HG03342 (cell line): ENCODE measurements around the gene OR2T35.
"Not testable (repeated sequence)": the region's sequence is repeated elsewhere in the genome, so short reads cannot be mapped to it uniquely, and the experiment has no call there.

ENCODE experiments used
- ATAC-seq: cut with Tn5 transposase; IDR thresholded peaks from one replicate; pipeline ENCODE4 v1.9.1; 2021; ENCODE audit warnings: mild to moderate bottlenecking, moderate library complexity; ENCODE audit not compliant: unreplicated experiment

OR2T35 gene, protein sequence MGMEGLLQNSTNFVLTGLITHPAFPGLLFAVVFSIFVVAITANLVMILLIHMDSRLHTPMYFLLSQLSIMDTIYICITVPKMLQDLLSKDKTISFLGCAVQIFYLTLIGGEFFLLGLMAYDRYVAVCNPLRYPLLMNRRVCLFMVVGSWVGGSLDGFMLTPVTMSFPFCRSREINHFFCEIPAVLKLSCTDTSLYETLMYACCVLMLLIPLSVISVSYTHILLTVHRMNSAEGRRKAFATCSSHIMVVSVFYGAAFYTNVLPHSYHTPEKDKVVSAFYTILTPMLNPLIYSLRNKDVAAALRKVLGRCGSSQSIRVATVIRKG

GRCh38 chr1:248645178-248645577 lies at the start of gene OR2T35:
Gene OR2T35, minus strand, starts transcription at chr1:248645278. Its CDS starts 6,020 bp downstream, at chr1:248639258.
- not testable (repeated sequence) for ATAC-seq

DNA sequence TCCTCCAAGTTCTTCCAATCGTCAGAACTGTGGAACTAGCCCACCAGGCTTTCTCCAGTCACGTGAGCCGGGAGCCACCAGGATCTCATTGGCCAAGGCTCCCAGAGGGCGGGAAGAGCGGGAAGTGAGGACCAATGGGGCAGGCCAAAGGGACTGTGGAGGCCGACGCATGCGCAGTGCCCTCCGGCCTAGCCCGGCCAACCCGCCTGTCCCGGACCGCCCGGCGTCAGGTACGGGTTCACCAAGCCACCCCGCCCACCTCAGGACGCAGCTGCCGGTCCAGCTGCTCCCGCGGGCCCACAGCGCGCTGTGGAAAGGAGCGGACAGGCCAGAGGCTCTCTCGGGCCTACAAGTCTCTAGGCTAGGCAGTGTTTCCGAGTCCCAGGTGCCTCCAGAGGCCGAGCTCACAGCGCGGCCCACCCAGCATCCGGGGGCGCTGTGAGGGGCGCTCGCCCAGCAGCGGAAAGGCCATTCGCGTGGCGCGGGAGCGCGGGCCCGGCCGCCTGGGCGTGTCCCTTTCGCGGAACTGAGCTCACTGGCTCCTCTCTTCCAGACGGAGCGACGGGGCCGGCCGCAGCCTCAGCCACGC lies 46.6 kb upstream of the OR2T35 start:
- ATAC-seq: no peak

GRCh38 chr1:248688527-248689298 lies 43.6 kb upstream of the OR2T35 start:
- ATAC-seq: peak; percentile 77

DNA sequence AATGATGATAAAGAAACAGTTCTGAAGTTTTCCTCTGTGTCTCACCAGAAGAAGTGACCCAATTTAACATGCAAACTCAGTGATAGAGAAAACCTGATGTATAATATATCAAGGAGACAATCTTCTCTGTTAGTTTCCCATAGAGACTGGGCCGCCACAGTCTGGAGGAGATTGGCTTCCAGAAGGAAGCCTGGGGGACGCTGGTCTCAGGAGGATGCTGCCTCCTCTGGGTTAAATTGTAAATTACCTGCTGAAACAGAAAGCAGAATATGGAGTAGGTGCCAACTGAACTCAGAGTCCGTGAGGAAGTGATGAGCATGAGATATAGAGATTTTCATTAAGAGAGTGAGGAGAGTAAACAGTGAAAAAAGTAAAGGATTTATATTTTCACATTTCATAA lies 41.7 kb upstream of the OR2T35 start:
- ATAC-seq: peak; percentile 77

DNA sequence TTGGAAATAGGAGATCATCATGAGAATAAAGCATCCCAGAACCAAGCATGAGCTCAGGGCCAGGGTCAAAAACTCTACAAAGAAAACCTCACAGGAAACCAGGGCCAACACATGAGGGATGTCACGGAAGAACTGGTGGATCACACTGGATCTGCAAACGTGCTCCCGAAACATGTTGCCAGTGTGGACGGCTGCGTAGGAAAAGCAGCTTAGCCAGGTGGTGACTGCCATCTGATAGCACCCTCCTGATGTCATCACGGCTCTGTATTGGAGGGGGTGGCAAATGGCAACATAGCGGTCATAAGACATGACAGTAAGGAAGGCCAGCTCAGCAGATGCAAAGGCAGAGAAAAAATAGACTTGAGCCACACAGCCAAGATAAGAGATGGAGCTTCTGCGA lies 36.6 kb upstream of the OR2T35 start:
- no peak for ATAC-seq

DNA sequence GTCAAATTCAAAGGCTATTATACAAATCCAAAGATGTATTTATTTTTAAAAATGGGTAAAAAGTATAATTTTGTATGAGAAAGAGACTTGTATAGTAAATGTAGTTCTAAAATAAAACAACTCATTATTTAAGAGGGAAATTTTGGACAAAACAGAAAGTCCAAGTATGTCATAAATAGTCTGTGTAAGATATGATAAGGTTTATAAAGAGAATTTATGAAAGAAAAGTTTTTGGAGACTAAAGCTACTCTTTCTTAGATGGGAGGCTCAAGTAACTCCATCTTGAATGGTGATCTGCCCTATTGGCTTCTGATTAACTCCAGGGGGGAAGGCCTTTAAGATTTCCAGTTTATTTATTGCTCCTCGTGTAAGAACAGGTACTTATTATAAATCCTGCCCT lies 24.9 kb upstream of the OR2T35 start:
- ATAC-seq: no peak

- peak; percentile 98 for ATAC-seq
Observed at GRCh38 chr1:248663453-248664328, 18.6 kb upstream of the OR2T35 start.

- not testable (repeated sequence) for ATAC-seq
Observed at GRCh38 chr1:248656797-248657196, 11.7 kb upstream of the OR2T35 start.

- peak; percentile 48 for ATAC-seq
Observed at GRCh38 chr1:248655354-248655753, 10.3 kb upstream of the OR2T35 start, which contains the start of gene OR2T27. Gene OR2T27, minus strand, starts transcription at chr1:248655528. Its CDS starts 4,644 bp downstream, at chr1:248650884.

- ATAC-seq: not testable (repeated sequence)
Observed at GRCh38 chr1:248648770-248649536, 3.9 kb upstream of the OR2T35 start.

DNA sequence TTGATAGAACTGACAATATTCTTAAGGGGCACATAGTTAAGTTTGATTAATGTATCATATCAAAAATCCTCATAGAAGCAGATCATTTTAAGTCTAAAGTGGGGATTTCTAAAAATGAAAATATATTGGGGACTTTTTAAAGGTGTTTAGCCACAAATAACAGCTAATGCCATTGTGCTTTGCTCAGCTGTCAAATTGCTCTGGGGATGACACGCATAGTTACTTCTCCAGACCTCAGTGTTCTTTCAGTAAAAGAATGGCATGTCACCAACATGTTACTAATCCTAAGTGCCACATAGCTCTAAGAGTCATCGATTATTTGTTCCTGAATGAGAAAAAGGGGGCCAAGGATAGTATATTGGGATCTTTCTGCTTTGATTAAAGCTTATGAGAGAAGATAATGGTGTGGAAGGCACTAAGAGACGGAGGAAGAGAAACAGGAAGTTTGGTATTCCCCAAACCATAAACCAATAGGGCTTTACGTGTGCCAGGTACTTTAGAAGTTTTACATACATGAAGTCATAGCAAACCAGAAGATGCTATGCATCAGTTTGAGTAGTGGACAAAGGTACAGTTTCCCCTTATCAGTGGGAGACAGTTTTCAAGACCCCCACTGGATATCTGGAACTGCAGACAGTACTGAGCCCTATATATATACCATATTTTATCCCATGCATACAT lies 2.0 kb downstream of the OR2T35 start:
- peak; percentile 68 for ATAC-seq

DNA sequence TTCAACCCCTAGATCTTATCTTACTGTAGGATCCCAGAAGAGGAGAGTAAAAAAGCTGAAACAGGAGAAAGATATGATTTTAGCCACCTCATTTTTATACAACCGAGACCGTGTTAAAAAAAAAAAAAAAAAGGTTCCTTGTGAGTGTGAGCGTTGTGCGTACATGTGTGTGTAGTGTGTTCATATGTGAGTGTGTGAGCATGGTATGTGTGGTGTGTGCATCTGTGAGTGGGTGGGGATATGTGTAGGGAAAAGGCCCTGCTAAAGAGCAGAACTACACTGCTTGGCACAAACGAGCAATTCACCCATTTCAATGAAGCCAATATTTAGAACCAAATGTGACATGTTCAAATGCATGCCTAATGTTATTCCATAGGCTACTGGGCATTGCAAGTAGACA lies 3.5 kb downstream of the OR2T35 start:
- not testable (repeated sequence) for ATAC-seq

GRCh38 chr1:248640906-248641305 lies 4.2 kb downstream of the OR2T35 start:
- ATAC-seq: peak; percentile 32

DNA sequence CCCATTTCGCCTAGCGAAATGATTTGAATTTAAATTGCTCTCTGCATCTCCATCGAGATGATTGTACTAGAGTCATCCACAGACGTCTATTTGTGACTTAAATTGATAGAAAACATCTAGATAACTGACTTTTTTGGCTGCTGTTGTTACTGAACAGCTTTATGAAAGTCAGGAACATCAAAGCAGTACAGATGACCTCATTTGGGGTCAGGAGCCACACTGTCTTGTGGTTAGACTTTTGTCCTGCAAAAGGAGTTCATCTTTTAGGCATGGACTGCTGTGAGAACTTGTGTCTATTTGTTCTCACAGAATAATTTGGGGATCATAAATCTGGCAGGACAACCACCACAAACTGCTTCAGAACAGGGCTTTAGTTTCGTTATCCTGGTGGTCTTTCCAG lies 5.4 kb downstream of the OR2T35 start:
- ATAC-seq: peak; percentile 31

GRCh38 chr1:248636612-248637011 lies 8.5 kb downstream of the OR2T35 start:
- not testable (repeated sequence) for ATAC-seq

- ATAC-seq: not testable (repeated sequence)
Observed at GRCh38 chr1:248634991-248635390, 10.1 kb downstream of the OR2T35 start, which contains the start of gene OR2T11. Gene OR2T11, minus strand, starts transcription at chr1:248635091. Its CDS starts 7,963 bp downstream, at chr1:248627128.

DNA sequence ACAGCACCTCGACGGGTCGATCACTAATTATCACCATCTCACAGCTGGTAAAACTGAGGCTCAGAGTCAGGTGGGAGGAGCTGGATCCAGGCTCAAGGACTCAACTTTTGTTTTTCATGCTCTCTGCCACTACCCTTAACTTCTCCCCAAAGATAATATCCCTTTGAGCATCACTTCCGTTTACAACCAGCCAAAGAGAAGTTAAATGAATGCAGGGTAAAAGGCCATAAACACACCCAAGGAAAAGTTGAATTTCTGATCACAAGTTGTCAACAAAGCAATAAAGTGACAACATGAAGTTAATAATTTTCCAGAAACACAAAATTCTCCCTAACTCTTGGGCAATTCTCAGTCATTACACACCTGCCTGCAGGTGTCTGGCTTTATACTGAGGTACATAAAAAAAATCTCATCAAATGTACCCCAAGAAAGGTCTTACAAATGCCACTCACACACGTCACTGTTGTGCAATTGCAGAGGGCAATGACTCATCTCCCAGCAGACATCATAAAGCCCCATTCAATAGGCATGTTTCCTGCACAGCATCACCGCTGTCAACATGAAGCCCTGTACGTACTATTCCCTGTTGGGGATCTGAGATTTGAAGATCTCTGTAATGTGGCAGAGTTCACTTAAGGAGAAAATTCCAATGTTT lies 13.6 kb downstream of the OR2T35 start:
- ATAC-seq: no peak

DNA sequence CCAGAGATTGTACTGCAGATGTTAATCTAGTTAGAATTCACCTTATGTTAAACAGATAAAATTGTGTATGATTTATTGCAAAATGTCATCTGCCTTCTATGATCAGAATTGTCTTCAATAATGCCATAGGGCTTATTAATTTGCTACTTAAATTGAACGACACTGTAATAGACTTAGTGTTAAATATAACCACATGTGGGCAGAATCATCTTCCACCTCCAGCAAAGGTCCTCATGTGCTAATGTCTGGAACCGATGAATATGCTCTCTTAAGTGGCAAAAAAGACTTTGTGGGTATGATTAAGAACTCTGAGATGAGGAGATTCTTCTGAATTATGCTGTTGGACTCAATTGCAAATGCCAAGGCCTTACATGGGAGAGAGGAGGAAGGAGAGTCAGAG lies 14.5 kb downstream of the OR2T35 start:
- ATAC-seq: no peak
